ENCODE measurements around the gene NUBP2.

Gene NUBP2

GRCh38 chr16:1766231-1766630 is 16.5 kb upstream of the NUBP2 start:
- Mint-ChIP-seq H3K4me3 (no peak overlapping the region), H3K36me3 (peaks cover 3% of the 10 kb centered on the region), H3K27ac (no peak overlapping the region), H3K27me3 (no peaks in the 10 kb centered on the region), H3K9me3 (no peaks in the 10 kb centered on the region), H3K4me1 (peaks cover 4% of the 10 kb centered on the region)

DNA sequence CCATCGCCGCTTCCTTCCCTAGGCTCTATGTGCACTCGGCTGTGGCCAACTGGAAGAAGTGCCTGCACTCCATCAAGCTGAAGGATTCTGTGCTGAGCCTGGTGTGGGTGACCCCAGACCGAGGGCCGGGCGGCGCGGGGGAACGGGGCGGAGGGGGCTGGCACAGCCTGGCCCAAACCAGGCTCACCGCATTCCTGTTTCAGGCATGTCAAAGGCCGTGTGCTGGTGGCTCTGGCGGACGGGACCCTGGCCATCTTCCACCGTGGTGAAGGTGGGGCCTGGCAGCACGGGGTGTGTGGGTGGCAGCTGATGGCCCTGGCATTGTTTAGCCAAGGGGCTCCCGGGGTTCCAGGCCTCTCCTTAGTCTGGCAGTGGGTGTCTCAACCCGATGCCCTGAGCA is 16.1 kb upstream of the NUBP2 start:
- H3K4me1 Mint-ChIP-seq, result peaks cover 4% of the 10 kb centered on the region
- peaks cover 3% of the 10 kb centered on the region for H3K36me3 Mint-ChIP-seq
- H3K4me3 Mint-ChIP-seq, result no peak overlapping the region
- no peak overlapping the region for H3K27ac Mint-ChIP-seq
- H3K9me3 Mint-ChIP-seq, result no peaks in the 10 kb centered on the region
- H3K27me3 Mint-ChIP-seq, result no peaks in the 10 kb centered on the region

DNA sequence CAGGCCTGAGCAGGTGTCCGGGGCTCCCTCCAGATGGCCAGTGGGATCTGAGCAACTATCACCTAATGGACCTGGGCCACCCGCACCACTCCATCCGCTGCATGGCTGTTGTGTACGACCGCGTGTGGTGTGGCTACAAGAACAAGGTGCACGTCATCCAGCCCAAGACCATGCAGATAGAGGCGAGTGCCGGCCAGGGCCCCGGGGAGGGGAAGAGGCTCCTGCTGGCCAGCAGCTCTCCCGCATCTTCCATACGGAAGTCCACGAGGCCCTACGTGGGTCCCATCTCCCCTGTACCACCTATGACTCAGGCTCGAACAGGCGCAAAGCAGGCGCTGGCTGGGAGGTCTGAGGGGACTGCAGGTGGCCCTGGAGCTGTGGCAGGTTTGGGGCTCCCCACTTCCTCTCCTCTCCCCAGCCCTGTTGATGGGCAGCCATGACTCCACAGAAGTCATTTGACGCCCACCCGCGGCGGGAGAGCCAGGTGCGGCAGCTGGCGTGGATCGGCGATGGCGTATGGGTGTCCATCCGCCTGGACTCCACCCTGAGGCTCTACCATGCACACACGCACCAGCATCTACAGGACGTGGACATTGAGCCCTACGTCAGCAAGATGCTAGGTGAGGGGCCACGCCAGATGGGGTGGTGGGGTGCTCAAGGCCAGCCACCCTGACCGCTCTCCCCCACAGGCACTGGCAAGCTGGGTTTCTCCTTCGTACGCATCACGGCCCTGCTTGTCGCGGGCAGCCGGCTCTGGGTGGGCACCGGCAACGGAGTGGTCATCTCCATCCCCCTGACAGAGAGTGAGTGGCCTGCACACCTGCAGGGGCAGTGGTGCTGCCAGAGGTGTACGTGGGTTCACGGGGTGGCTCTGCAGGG is 15.4 kb upstream of the NUBP2 start:
- Mint-ChIP-seq H3K9me3 (no peaks in the 10 kb centered on the region), H3K27ac (peak overlapping the region; percentile 51), H3K4me1 (peaks cover 8% of the 10 kb centered on the region), H3K36me3 (peaks cover 6% of the 10 kb centered on the region), H3K4me3 (no peak overlapping the region), H3K27me3 (no peaks in the 10 kb centered on the region)

DNA sequence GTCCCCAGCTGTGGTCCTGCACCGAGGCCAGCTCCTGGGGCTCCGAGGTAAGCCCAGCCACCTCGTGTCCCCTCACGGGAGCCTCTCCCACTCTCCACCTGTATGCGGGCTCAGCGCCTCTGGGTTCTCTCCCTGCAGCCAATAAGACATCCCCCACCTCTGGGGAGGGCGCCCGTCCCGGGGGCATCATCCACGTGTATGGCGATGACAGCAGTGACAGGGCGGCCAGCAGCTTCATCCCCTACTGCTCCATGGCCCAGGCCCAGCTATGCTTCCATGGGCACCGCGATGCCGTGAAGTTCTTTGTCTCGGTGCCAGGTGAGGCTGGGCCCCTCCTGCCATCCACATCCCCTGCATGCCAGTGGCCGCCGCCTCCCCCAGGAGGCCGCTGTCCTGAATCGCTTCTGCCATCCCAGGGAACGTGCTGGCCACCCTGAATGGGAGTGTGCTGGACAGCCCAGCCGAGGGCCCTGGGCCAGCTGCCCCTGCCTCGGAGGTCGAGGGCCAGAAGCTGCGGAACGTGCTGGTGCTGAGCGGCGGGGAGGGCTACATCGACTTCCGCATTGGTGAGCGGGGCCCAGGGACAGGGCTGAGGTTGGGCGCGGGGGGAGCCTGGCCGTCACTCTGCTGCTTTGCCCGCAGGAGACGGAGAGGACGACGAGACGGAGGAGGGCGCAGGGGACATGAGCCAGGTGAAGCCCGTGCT is 14.5 kb upstream of the NUBP2 start:
- Mint-ChIP-seq H3K9me3 (no peaks in the 10 kb centered on the region), H3K27me3 (no peaks in the 10 kb centered on the region), H3K36me3 (peaks cover 6% of the 10 kb centered on the region), H3K27ac (peak overlapping the region; percentile 46), H3K4me1 (peaks cover 9% of the 10 kb centered on the region), H3K4me3 (no peak overlapping the region)

- Mint-ChIP-seq H3K27ac (peak overlapping the region; percentile 46), H3K4me1 (peaks cover 9% of the 10 kb centered on the region), H3K4me3 (no peak overlapping the region), H3K36me3 (peaks cover 6% of the 10 kb centered on the region), H3K9me3 (no peaks in the 10 kb centered on the region), H3K27me3 (no peaks in the 10 kb centered on the region)
Observed at GRCh38 chr16:1768767-1769401, 13.9 kb upstream of the NUBP2 start.

DNA sequence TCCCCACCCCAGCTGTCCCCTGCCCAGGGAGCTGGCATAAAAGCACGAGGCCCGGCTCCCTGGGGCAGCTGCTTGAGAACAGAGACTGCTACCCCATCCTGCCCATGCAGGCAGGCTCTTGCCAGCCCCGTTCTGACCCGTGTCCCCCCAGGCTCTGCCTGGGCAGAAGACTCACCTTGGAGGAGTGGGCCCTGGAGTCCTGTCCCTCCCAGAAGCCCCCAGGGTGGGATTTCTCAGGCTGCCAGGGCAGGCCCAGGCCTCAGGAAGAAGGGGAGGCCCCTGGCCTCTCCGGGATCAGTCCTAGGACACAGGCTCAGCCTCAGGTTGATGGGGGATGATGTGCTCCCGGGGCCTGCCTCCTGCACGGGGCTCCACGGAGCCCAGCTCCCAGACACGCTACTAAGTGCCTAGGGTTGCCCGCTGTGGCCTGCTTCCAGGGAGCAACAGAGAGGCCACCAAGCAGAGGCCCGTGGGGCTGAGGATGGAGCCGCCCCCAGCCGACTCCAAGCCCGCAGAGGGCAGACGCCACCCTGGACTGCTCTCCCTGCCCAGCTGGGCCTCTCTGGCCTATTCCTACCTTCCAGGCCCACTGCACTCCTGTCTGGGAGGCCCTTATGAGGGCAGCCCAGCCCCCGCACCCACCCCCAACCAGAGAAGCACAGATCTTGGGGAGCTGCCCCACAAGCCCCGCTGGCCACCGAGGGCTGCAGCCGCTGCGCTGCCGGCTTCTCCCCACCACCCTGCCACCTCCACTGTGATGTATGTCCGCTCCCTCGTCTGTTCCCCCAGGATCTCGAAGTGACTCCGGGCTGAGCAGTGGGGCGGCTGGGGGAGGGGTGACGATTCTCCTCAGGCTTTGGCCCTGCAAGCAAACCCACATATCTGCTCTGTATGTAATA is 13.1 kb upstream of the NUBP2 start:
- peak overlapping the region; percentile 82 for H3K4me3 Mint-ChIP-seq
- no peak overlapping the region for H3K27ac Mint-ChIP-seq
- peaks cover 9% of the 10 kb centered on the region for H3K4me1 Mint-ChIP-seq
- no peaks in the 10 kb centered on the region for H3K9me3 Mint-ChIP-seq
- H3K27me3 Mint-ChIP-seq, result no peaks in the 10 kb centered on the region
- H3K36me3 Mint-ChIP-seq, result peaks cover 6% of the 10 kb centered on the region

GRCh38 chr16:1770328-1771187 is 12.2 kb upstream of the NUBP2 start:
- peak overlapping the region; percentile 72 for H3K27ac Mint-ChIP-seq
- peaks cover 5% of the 10 kb centered on the region for H3K36me3 Mint-ChIP-seq
- peaks cover 9% of the 10 kb centered on the region for H3K4me1 Mint-ChIP-seq
- H3K4me3 Mint-ChIP-seq, result peak overlapping the region; percentile 82
- H3K27me3 Mint-ChIP-seq, result no peaks in the 10 kb centered on the region
- no peaks in the 10 kb centered on the region for H3K9me3 Mint-ChIP-seq

GRCh38 chr16:1771188-1771863 is 11.4 kb upstream of the NUBP2 start, which contains the start of gene NME3:
NME3 (minus strand) TSS chr16:1771543; CDS start chr16:1771534, 9 bp downstream.
- peak within 1 kb of the TSS; percentile 99 for H3K27ac Mint-ChIP-seq
- no peaks in the 10 kb centered on the region for H3K27me3 Mint-ChIP-seq
- no peaks in the 10 kb centered on the region for H3K9me3 Mint-ChIP-seq
- peaks cover 5% of the 10 kb centered on the region for H3K36me3 Mint-ChIP-seq
- peak within 1 kb of the TSS; percentile 96 for H3K4me3 Mint-ChIP-seq
- H3K4me1 Mint-ChIP-seq, result peaks cover 9% of the 10 kb centered on the region

DNA sequence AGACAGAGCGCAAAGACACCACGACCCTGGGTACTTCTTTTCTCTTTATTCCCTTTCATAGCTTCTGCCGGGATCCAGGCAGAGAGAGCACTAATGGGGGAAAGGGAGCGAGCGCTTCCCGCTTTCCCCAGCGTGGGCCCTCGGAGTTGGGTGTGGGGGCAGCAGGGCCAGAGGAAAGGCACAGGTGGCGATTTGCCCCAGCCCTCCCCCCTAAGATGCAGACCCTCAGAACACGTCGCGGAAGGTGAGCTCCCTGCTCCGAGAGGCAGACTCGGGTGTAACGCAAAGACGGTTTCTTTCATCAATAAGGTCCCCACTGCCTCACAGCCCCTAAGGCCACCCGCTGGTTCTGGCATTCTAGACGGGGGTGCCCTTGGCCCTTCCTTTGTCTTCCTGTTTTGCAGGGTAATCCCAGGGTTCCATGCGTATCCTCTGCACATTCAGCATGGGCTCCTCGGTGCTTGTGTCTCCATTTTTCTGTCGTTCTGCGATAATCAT is 10.8 kb upstream of the NUBP2 start:
- Mint-ChIP-seq H3K9me3 (no peaks in the 10 kb centered on the region), H3K4me3 (peak overlapping the region; percentile 96), H3K27ac (peak overlapping the region; percentile 99), H3K27me3 (no peaks in the 10 kb centered on the region), H3K4me1 (peaks cover 9% of the 10 kb centered on the region), H3K36me3 (peaks cover 5% of the 10 kb centered on the region)

- H3K4me1 Mint-ChIP-seq, result peaks cover 9% of the 10 kb centered on the region
- H3K36me3 Mint-ChIP-seq, result peaks cover 5% of the 10 kb centered on the region
- H3K4me3 Mint-ChIP-seq, result peak within 1 kb of the TSS; percentile 96
- peak within 1 kb of the TSS; percentile 99 for H3K27ac Mint-ChIP-seq
- no peaks in the 10 kb centered on the region for H3K9me3 Mint-ChIP-seq
- no peaks in the 10 kb centered on the region for H3K27me3 Mint-ChIP-seq
Observed at GRCh38 chr16:1772362-1772907, 10.3 kb upstream of the NUBP2 start, which contains the start of gene EME2. EME2 (plus strand) TSS chr16:1772810; CDS start chr16:1773228, 418 bp downstream.

DNA sequence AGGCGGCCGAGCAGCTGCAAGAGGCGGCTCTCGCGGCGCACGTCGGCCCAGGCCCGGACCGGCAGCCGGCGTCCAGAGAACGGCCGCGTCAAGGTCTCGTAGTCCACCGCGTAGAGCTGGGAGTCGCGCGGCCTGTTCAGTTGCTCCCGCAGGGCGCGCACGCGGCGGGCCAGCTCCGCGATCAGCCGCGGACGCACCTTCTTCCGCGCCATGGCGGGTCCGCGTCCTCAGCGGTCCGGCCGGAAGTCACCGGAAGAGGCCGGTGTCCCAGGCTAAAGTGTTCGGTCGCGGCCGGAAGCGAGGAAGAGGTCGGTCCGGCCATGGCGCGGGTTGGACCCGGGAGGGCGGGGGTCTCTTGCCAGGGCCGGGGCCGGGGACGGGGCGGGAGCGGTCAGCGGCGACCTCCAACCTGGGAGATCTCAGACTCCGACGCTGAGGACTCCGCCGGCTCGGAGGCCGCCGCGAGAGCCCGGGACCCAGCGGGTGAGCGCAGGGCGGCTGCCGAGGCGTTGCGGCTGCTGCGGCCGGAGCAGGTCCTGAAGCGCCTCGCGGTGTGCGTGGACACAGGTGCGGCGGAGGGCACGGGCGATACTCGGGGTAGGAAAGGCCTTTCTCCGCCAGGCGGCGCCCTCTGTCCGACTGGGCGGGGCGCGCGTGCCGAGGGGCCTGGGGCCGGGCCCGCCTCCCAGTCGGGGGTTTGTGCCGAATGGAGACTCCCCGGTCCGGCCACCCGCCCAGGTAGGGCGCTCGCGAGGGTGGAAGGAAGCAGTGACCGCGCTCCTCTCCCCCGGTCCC is 9.7 kb upstream of the NUBP2 start, which contains the start of gene MRPS34:
Gene MRPS34 (minus strand): TSS at position 227 of the 795 bp plus-strand sequence. CDS start 15 bp downstream, at position 212.
- Mint-ChIP-seq H3K4me3 (peak within 1 kb of the TSS; percentile 96), H3K9me3 (no peaks in the 10 kb centered on the region), H3K27ac (peak within 1 kb of the TSS; percentile 99), H3K36me3 (peaks cover 3% of the 10 kb centered on the region), H3K4me1 (peaks cover 9% of the 10 kb centered on the region), H3K27me3 (no peaks in the 10 kb centered on the region)

DNA sequence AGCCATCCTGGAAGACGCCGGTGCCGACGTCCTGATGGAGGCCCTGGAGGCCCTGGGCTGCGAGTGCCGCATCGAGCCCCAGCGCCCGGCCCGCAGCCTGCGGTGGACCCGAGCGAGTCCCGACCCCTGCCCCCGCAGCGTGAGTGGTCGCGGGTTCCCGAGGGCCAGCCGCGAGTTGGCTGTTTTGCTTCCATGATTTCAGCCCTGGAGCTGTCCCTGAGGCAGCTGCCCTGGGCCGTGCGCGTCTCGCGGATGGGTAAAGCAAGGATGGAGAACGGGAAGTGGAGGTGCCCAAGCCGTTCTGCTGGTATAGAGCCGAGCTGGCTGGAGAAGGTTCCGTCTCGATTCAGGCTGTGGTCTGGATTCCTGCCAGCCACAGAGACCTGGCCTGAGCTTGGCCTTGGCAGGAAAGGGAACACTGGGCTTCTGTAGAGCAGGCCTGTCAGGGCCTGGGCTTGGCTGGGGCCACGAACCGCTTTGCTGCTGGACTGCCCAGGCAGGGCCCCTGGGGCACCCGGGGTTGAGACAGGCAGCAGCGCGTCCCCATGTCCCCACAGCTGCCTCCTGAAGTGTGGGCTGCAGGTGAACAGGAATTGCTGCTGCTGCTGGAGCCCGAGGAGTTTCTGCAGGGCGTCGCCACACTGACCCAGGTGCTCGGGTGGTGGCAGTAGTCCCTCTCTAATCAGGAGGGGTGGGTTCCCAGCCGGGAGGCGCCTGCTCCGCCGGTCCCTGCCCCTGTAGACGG is 8.9 kb upstream of the NUBP2 start:
- no peaks in the 10 kb centered on the region for H3K27me3 Mint-ChIP-seq

More for the DNA sequence above, 8.9 kb upstream of the NUBP2 start:
- H3K4me3 Mint-ChIP-seq, result peak overlapping the region; percentile 96
- peaks cover 3% of the 10 kb centered on the region for H3K36me3 Mint-ChIP-seq
- peak overlapping the region; percentile 23 for H3K27ac Mint-ChIP-seq
- peaks cover 9% of the 10 kb centered on the region for H3K4me1 Mint-ChIP-seq
- H3K9me3 Mint-ChIP-seq, result no peaks in the 10 kb centered on the region

Data from activated naive CD4-positive, alpha-beta T cell treated with anti-CD3 and anti-CD28 coated beads, Interleukin-2, amount 50 U/mL, for 24 hours (primary cell).